ENCODE data around the gene S100P.

The S100P gene

DNA sequence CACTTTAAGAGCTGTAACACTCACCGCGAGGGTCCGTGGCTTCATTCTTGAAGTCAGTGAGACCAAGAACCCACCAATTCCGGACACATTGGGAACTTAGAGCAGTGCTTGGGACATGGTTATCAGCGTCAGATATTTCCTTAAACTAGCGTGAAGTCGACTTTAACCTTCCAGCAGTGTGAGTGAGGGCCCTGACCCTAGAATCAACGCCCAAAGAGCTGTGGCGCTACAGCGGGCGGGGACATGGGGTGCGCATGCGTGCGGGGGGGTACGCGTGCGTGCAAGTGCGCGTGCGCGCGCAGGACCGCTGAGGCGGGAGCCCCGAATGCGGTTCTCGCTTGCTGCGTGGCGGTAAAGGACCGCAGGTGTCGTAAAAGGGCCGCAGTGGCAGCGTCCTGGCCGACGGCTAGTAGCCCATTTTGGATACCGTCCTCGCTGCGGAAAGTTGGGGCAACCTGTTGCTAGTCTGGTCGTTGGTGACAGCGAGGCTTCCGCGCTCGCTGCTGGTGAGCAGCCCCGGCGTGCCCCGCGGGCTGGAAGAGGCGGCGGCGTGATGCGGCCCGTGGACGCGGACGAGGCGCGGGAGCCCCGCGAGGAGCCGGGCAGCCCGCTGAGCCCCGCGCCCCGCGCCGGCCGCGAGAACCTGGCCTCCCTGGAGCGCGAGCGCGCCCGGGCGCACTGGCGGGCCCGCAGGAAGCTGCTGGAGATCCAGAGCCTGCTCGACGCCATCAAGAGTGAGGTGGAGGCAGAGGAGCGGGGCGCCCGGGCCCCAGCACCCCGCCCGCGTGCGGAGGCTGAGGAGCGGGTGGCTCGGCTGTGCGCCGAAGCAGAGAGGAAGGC is 19.8 kb upstream of the S100P start:
- DNase-seq = peak; percentile 93 to 96

DNA sequence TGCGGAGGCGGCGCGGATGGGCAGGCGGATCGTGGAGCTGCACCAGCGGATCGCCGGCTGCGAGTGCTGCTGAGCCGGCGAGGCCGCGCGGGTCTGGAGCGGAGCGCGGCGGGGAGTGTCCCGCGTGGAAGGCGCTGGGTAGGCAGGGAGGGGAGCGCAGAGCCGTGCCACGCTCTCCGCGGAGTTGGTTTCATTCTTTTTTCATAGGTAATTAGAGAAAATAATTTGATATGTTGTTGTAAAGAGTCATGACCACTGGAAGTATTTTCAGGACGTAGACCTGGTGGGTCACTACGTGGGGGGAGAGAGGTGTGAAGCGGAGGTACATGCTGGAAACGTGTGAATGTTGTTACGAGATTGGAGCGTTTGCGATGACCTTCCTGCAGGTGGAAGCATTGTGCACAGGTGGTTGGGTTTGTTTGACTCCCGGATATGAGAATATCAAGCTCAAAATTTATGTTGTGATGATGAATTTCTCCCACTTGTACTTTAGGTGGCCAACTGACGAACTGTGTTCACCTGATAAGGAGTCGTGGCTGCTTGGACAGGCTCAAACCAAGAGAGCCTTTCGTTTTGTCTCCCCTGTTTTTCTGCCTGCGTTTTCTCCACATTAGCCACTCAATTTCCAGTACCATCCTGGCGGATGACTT is 19.1 kb upstream of the S100P start:
- peak in 1 of 2 experiments; percentile 19 for DNase-seq

DNA sequence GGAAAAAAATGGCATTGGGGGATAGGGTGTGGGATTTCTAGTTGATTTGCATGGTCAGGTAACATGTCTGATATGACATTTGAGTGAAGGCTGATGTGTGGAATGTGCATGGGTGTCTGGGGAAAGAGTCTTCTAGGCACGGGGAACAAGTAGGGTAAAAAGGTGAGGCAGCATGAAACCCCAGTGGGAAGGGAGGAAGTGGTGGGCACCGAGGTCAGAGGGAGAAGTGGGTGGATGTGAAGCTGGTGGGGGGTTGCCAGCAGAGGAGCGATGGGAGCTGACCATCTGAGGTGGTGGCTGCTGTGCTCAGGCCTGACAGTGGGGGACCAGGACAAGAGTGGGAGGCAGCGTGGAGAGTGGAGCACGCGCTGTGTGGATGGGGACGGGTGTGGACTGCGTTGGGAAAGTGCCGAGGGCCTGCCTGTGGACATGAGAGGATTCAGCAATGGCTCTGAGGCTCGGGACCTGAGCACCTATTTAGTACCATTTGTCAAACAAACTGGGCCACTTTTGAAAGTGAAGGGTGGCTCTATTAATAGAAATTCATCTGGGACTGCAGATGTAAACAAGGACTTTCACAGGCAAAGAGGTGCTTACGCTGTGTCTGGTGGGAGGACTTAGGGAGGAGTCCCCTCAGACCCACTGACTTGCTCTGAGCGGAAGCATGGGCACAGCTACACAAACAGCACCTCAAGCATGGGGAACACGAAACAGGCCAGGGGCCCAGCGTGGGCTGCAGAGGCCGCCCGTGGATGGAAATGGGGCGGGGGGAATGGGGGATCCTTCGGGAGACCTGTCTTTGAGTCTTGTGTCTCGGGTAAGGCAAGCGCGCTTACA is 16.7 kb upstream of the S100P start:
- no peak for DNase-seq

DNA sequence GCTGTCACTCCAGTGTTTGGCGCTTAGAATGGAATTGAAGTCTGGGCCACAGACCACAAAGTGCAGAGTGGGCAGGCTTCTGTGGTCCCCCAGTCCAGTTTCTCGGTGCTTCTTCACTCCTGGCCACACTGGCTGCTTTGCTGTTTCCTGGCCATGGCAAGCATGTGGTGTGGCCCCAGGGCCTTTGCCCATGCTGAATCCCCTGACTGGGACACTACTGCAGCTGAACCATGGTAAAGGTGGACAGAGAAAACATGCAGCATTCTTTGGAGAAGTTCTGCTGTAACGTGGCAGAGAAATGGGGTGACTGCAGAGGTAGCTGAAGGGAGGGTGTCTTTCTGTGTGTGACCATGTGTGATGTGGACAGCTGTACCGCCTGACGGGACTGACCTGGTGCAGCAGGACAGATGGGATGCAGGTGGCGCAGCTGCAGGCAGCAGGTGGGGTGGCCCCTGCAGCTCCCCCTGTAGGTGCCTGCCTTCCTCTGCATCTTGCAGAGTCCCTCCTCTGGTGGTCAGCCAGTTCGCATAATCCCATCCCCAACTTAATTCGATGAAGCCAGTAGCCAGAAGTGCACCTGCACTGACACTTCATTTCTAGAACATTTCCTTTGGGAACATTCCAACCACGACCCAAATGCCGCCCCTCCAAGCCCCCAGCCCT is 13.2 kb upstream of the S100P start:
- no peak for DNase-seq

DNA sequence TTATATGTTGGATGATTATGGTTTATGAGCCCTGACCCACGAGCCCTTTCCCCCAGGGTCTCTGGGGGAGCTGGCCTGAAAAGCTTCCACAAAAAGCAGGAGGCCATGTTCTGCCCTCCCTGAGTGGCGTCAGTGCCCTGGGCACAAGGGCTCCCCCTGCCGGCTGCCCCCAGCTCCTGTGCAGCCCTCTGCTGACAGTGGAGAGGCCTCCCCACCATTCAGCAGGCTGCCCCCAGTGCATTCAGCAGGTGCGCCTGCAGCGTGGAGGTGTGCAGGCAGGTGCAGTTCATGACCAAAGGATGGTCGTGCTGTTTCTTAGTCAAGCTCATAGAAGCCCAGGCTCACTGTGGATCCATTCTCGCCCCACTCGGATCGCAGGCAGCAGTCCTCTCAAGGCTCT is 12.5 kb upstream of the S100P start:
- no peak for DNase-seq

DNA sequence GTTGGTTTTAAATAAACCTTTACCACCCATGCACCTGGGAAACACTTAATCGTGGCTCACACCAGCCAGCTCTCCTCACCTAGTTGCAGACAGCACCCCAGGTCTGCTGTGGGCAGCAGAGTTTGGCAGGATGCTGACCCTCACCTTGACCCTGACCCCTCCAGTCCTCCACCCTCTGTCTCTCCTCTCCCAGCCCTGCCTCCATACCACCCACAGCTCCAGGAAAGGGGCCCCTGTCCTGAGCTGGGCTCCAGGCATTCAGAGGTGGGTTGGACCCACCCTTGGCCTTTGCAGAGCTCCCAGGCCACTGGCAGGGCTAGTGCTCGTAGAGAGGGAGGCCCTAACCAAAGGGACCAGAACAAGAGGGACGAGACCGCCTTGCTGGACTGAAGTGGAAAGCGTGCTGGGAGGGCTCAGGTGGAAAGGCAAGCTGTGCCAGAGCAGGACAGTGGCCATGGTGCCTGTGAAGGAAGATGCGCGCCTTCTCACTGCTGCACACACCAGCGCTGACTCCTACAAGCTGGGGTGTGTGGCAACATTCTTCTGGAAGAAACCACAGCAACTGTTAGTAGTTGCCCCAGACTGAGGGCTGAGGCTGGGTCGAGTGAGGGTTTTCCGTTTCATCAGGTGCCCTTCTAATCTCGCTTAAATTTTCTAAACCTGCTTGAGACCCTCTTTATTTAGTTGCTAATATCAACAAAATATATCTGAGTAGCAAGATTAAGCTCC is 10.7 kb upstream of the S100P start:
- DNase-seq = no peak

DNA sequence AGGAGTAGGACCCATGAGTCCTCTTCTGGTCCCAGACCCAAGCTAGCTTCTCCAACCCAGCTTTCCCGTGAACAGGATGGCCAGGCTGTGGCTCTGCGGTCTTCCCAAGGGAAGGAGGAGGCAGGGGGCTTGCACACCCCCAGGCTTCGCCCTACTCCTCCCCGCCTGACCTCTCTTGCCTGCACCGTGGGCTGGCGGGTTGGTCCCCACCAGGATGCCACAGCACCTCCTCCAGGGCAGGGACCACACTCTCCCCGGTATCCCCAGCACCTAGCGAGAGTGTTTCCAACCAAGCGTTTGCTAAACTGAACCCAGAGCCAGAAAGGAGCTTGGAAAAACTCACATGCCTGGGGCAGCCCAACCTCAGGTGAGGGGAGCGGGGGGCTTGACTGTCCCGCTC is 9.0 kb upstream of the S100P start:
- DNase-seq = no peak

DNA sequence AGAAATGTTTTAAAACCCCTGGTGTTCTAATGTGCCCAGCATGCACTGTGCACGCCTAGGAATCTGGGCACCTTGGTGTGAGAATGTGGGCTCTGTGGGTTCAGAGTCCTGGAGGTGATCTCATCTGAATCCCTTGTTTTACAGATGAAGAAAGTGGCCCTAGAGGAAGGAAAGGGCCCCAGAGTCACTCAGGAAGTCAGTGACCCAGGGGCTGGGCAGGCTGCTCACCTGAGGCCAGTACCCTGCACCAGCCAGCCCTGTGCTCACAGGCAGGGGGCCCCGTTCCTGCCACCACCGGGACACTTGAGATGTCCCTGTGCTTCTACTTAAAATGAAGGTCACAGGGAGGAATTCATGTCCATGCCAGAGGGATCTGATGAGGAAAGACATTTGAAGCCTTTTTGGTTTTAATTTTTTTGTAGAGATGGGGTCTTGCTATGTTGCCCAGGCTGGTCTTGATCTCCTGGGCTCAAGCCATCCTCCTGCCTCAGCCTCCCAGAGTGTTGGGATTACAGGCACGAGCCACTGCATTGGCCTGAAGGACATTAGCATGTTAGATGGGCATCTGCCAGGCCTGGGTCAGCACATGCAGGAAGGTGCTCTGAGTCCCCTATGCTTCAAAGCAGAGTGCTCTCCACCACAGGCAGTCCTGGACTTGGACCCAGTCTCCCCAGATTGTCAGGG is 7.4 kb upstream of the S100P start:
- DNase-seq = no peak

DNA sequence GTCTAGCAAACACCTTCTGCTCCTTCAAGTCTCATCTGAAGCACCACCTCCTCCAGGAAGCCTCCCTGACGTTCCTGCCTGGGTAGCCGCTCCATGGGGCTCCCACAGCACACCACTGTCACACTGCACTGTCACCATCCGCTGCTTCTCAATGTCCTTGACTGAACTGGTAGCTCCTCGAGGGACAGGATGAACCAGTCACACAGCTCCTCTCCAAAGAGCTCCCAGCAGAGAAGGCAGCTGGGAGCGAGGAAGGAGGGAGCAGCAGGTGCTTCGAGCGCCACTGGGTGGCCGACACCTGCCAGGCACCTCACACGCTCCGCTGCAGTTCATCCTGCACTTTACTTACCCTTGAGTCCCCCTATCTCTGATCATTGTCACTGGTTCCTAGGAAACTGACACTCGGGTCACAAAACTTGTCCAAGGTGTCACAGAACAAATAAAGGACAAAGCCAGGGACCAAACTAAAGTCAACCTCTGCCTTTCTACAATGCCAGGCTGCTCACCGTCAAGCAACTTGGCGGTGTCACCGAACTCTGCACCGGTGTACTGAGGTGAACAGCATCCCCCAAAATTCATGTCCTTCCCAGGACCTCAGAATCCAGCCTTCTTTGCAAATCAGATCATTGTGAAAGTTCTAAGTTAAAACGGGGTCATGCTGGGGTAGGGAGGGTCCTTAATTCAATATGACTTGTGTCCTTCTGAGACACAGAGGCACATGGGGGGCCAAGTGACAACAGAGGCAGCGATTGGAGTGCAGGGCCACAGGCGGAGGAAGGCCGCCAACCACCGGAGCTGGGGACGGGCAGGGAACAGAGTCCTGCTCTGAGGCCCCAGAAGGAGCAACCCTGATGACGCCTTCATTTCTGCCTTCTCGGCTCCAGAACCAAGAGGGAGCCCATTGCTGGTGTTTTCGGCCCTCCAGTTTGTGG is 5.5 kb upstream of the S100P start:
- DNase-seq = no peak

DNA sequence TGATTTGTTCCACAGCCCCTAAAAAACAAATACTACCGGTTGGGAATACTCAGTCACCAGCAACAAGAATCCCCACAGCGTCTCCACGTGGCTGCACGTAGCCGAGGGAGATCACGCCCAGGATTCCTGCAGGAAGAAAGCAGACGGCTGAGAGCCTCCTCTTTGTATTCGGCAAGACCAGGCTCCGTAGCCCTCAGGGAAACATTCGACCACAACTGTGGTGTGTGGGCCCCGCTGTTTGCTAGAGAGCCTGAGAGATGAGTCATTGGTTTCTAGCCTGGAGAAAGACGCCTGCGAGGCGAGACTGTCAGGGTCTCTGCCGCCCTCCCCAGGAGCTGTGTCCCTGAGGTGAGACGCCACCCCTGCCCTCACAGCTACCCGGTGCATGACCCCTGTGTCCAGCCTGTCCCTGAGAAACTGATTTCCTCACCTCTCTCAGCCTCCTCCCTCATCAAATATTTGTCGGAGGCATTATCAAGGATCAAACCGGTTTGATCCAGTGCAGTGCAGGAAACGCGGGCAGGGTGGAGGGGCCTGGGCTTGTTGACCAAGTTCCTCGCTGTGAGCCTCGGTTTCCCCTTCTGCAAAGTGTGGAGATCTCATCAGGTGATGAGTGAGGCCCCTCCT is 4.7 kb upstream of the S100P start:
- no peak for DNase-seq

DNA sequence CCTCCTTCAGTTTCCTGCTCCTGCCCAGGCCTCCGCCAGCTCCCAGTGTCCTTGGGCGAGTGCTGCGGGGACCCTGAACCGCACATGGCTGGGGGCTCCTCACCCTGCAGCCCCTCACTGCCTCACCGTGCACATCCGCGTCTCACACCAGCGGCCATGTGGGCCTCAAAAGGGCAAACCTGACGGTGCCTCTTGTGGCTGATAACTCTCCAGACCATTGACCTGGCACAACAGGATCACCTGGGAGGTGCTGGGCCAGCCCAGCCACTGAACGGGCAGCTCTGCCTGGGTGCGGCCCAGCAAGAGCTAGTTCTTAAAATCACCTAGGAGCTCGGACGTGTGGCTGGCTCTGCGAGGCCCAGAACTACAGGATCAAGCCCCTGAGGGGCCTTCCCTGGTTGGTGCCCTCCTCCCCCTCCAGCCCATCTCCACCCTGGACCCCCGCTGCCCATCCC is 4.1 kb upstream of the S100P start:
- no peak for DNase-seq

DNA sequence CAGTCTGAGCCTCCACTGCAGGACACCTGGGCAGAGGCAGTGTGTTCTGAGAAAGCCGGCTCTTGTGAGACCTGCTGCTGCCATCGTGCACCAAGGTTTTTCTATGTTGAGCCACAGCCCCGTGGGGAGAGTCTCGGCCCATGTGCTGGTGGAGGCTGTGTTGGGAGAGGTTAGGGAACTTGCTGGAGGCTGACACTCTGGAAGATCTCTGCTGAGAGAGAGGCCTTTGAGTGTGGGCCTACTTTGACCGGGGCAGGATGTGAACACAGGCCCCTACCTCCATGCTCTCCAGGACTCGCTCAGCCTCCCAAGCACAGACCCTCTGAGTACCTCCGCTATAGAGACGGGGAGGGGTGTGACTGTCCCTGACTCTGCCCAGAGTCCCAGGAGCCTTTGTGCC is 1.3 kb upstream of the S100P start:
- no peak for DNase-seq

DNA sequence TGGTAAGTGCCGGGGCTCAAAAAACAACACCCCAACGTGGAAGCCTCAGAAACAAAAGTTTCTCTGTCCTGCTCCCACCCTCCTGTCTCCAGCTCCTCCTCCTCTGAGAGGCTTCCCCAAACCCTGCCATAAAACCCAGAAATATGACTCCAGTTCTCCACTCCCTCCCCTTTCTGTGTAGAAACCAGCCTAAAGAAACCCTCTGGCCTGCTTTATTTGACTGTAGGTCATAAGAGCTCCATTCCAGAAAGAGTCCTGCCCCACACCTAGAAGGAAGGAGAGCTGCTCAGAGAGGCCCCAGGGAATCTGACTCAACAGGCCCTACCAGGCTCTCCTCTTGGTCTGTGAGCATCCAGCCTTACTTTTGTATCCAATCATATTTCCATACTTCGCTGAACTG is 872 bp upstream of the S100P start:
- no peak for DNase-seq

DNA sequence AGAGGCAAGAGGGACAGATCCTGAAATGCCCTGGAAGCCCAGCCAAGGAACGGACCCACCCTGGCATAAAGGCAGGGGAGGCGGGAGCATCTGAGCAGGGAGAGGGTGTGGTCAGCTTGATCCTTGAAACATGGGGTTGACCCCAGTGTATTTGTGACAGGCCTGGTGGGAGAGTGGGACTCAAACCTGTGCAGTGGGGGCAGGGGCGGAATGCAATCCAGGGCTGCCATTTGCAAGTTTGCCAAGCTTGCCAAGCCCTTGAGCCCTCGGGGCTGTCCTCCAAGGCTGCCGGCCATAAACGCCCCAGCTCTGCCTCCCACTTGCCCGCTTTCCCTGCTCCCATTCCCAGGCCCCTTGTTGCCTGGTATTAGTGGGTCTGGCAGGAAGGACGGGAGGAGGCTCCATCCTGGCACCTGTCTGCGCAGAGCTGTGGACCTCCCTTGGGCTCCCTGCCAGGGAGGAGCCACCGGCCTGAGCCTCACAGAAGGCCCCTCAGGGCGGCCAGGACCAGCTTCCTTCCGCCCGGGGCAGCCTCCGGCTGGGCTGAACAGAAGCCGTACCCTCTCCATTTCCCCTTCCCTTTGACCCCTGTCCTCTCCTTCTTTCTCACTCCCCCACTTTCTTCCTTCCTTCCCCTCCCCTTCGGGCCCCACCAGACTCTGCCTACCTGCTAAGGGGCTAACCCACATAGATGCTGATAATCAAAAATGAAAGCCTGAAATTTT is 661 bp downstream of the S100P start:
- DNase-seq = no peak

DNA sequence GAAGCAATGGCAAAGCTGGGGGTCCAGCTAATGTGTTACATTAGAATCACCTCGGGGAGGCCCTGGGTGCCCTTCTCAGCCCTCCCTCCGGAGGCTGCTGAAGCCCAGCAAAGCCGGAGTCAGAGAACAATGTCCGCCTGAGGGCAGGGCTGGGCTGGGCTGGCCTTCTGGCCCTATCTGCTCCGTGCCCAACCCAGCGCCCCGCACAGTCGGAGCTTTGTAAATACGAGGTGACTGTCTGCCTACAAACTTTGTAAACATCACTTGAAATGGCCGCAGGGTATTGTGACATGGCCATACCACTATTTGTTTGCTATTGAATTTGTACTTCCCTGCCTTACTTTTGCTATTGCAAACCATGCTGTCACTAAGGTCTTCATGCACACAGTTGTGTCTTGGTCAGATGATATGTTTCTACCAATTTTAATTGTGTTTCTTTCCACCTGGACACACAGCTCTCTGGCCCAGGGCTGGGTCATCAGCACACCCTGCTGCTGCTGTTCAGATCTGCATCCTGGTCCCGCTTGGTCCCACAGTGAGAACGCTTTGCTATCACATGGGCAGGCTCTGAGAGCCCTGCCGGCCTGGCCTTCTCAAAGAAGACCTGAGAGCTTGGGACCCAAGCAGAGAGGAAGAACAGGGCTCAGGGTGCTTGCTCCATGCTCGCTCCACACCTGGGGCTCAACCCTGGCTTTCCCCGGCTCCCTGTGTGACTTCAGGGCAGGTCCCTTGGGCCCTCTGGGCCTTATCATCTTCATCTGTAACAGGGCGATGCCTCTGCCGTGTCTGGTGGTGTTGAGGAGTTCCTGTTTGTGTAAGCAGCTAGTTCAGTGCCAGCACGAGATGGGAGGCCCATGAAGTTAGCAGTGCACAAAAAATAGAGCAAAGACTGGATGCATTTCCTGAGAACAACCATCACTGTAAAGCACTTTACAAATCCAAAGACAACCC is 2.3 kb downstream of the S100P start:
- DNase-seq = no peak

DNA sequence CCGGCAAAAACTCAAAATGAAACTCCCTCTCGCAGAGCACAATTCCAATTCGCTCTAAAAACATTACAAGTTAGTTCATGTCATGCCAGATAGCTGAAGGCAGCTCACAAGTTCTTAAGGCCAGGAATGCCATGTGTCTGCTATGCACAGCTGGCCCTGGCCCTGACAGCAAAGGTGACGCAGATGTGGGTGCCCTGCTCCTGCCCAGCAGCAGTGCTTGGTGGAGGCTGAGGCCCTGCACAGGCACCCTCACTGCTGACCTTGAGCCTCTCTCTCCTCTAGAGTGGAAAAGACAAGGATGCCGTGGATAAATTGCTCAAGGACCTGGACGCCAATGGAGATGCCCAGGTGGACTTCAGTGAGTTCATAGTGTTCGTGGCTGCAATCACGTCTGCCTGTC is 2.9 kb downstream of the S100P start:
- no peak for DNase-seq

DNA sequence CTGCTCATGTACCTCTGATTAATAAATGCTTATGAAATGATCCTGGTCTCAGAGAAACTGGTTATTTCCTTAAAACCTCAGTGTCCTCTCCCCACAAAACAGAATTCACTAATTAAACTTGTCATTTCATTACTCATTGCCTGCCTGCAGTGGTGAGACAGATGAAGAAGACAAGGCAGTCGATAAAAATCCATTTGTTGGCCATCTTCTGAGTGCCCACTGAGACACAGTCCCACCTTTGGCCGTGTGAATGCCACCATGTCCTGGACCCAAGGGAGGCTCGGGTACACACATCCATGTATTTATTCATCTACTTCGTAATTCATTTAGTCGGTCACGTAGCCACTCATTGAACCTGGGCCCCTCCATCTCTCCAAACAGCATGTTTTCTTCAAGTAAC is 3.5 kb downstream of the S100P start:
- DNase-seq = no peak

DNA sequence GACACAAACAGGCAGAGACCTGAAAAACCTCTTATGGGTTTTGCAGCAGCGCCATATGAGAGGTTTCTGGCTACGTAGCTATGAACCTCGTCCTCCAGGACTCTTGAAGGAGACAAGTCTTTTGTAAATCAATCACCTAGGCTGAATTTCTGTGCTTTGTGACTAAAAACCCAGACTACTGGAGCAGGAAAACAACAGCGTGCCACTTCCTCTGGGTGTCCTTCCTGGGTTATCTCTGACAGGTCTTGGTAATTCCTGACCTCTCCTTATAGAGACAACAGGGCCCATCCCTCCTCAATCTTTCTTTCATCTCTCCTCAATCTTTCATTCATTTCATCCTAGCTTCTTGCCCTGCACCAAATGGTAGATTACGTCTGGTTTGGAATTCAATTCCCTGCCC is 5.7 kb downstream of the S100P start:
- no peak for DNase-seq
